DND-41 (cell line): ENCODE results near the gene LRRC56.

ENCODE experiments used
- CTCF ChIP-seq: IDR thresholded peaks from 2 replicates; pipeline ENCODE4 v1.5.1; 2012; ENCODE audit warnings: borderline replicate concordance, low read length, moderate library complexity, mild to moderate bottlenecking; ENCODE audit not compliant: poor library complexity, severe bottlenecking; ENCODE audit errors: extremely low read depth
- EZH2 ChIP-seq: IDR thresholded peaks from 3 replicates; pipeline ENCODE4 v1.6.1; 2012; ENCODE audit warnings: borderline replicate concordance, low read depth, mild to moderate bottlenecking, moderate library complexity, low read length, inconsistent platforms; ENCODE audit not compliant: severe bottlenecking

GRCh38 chr11:490186-490929 is 47.0 kb upstream of the LRRC56 start:
- TF ChIP-seq CTCF: no peak
- no peak for TF ChIP-seq EZH2
